Subcutaneous adipose tissue (tissue), 4 donors: ENCODE measurements around the gene RPS26. TPM values are rescaled to one million over a fixed set of nuclear protein-coding genes. Genes with fewer than 3 reads are reported as not detected.

Experiments used
- total RNA-seq, 4 donors: library from RNA; depleted of rRNA; stranded (reverse); fragments of >200 nt; gene quantifications; one replicate each; pipeline ENCODE4 v1.1.0, GENCODE V29; 2016
- TF ChIP-seq, protein P1 (sequence below): fragments of 450-650 bp; IDR thresholded peaks from one replicate; pipeline ENCODE4 v1.5.1; 2016; ENCODE audit warnings: low read depth, mild to moderate bottlenecking, control low read depth, antibody characterized with exemption, moderate library complexity

RPS26 gene
- total RNA-seq, 4 donors from 2014 or later, result 346 to 891 (median 730) TPM

DNA sequence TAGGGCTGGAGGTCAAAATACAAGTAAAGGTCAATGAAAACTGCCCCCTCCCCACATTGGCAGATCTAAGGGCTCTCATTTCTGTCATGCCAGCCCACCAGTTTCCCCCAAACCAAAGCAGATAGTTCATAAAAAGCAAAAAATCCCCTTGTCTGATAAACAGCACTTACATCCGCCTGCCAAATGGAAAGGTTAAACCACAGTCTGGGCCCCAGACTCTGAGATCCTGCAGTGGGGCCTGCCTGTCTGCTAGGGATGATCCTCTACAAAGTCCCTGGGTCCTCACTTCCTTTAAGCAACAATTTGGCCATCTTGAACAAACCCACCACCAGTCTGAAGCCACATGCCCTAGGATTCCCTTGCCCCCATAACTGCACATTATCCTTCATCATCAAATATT lies 9.7 kb upstream of the RPS26 start:
- TF ChIP-seq, protein P1, sequence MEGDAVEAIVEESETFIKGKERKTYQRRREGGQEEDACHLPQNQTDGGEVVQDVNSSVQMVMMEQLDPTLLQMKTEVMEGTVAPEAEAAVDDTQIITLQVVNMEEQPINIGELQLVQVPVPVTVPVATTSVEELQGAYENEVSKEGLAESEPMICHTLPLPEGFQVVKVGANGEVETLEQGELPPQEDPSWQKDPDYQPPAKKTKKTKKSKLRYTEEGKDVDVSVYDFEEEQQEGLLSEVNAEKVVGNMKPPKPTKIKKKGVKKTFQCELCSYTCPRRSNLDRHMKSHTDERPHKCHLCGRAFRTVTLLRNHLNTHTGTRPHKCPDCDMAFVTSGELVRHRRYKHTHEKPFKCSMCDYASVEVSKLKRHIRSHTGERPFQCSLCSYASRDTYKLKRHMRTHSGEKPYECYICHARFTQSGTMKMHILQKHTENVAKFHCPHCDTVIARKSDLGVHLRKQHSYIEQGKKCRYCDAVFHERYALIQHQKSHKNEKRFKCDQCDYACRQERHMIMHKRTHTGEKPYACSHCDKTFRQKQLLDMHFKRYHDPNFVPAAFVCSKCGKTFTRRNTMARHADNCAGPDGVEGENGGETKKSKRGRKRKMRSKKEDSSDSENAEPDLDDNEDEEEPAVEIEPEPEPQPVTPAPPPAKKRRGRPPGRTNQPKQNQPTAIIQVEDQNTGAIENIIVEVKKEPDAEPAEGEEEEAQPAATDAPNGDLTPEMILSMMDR, result no peak

DNA sequence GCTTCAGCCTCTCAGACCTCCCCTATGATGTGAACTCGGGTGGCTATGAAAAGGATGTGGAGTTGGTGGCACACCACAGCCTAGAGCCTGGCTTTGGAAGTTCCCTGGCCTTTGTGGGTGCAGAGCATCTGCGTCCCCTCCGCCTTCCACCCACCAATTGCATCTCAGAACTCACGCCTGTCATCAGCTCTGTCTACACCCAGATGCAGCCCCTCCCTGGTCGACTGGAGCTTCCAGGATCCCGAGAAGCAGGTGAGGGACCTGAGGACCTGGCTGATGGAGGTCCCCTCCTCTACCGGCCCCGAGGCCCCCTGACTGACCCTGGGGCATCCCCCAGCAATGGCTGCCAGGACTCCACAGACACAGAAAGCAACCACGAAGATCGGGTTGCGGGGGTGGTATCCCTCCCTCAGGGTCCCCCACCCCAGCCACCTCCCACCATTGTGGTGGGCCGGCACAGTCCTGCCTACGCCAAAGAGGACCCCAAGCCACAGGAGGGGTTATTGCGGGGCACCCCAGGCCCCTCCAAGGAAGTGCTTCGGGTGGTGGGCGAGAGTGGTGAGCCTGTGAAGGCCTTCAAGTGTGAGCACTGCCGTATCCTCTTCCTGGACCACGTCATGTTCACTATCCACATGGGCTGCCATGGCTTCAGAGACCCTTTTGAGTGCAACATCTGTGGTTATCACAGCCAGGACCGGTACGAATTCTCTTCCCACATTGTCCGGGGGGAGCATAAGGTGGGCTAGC lies 7.0 kb upstream of the RPS26 start:
- TF ChIP-seq, protein P1, result no peak

DNA sequence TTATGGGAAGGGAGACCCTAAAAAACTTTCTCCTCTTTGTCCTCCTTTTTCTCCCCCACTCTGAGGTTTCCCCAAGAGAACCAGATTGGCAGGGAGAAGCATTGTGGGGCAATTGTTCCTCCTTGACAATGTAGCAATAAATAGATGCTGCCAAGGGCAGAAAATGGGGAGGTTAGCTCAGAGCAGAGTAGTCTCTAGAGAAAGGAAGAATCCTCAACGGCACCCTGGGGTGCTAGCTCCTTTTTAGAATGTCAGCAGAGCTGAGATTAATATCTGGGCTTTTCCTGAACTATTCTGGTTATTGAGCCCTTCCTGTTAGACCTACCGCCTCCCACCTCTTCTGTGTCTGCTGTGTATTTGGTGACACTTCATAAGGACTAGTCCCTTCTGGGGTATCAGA lies 4.6 kb upstream of the RPS26 start:
- TF ChIP-seq, protein P1, result no peak

DNA sequence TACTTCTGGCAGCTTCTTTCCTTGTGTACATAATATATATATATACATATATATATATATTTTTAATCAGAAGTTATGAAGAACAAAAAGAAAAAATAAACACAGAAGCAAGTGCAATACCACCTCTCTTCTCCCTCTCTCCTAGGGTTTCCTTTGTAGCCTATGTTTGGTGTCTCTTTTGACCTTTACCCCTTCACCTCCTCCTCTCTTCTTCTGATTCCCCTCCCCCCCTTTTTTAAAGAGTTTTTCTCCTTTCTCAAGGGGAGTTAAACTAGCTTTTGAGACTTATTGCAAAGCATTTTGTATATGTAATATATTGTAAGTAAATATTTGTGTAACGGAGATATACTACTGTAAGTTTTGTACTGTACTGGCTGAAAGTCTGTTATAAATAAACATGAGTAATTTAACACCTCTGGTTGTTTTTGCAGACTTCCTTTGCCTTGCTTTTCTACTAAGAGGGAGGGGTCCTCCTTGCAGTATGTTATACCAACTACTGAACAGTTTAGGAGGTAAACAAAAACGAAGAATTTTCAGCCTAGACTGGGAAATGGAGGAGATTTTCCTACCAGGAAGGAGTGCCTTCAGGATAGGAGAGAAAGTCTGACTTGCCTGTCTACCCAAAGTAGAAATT lies 3.6 kb upstream of the RPS26 start:
- TF ChIP-seq, protein P1, result no peak

DNA sequence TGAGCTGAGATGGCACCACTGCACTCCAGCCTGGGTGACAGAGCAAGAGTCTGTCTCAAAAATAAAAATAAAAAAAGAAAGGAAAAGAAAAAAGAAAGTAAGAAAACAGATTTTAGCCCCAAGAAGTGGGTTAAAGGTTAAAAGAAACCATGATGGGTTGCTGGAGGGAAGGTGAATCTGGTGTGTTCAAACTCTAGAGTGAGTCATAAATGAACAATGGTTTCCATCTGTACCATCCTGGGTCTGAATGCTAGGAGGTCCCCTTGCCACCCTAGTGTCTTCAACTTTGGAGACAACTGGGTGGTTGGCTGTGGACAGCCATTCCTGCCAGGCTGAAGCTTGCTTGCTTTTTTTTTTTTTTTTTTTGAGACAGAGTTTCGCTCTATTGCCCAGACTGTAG lies 1.6 kb upstream of the RPS26 start:
- TF ChIP-seq, protein P1, result no peak

DNA sequence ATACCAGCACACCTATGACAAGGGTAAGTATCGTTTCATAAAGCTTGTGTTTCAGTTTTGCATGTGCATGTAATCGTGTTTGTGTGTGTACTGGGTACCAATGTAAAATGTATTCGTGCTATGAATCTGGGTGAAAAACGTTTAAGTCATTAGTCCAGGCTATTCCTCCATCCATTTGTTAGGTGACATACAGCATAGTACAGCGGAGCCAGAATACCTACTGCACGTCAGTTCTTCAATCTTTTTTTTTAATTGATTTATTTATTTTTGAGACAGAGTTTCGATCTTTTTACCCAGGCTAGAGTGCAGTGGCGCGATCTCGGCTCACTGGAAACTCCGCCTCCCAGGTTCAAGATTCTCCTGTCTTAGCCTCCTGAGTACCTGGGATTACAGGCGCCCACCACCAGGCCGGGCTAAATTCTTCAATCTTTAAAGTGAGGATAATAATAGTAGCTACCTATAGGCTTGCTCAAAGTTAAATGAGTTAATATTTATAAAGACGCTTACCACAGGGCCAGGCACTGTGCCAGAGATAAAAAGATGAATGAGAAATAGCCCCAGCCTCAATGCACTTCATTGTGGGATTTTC lies 661 bp upstream of the RPS26 start:
- TF ChIP-seq, protein P1, result no peak

DNA sequence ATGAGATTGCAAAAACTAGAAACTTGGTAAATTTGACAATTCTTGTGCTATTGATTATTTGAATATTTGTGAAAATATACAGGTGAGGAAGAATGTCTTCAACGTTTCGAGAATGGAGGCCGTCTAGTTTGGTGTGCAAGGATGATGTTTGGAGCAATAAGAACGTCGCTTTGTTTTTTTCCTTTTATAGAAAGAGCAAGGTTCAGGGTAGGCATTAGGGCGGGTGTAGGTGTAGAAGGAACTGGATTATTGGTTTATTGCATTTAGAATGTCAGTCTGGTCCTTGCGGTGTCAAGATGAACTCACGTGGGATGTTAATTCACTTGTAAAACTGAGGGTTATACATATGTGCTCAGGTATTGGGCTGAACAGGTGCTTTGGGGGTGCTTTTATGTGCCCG lies 1.1 kb downstream of the RPS26 start:
- TF ChIP-seq, protein P1, result no peak
